Cerebellar nuclear complex (tissue), 1 donor: ENCODE results near the gene SNAP25.

Source experiments
- DNase-seq, 2 experiments: peaks; one replicate each; lab custom pipeline; 2025; lab: John Stamatoyannopoulos, UW

Gene SNAP25

GRCh38 chr20:10216146-10216791, 2.4 kb upstream of the SNAP25 start:
- peak in 1 of 2 experiments; percentile 37 for DNase-seq

- peak in 1 of 2 experiments; percentile 57 for DNase-seq
Observed at GRCh38 chr20:10217721-10218410, 764 bp upstream of the SNAP25 start.

- no peak for DNase-seq
Observed at GRCh38 chr20:10219452-10219791, 792 bp downstream of the SNAP25 start.

GRCh38 chr20:10219993-10220750, 1.5 kb downstream of the SNAP25 start:
- no peak for DNase-seq

GRCh38 chr20:10221021-10221420, 2.4 kb downstream of the SNAP25 start:
- DNase-seq: peak in 1 of 2 experiments; percentile 74

GRCh38 chr20:10225439-10226060, 6.9 kb downstream of the SNAP25 start:
- peak in 1 of 2 experiments; percentile 8 for DNase-seq

GRCh38 chr20:10228330-10228729, 9.7 kb downstream of the SNAP25 start:
- no peak for DNase-seq

- DNase-seq: no peak
Observed at GRCh38 chr20:10231290-10231689, 12.7 kb downstream of the SNAP25 start.

GRCh38 chr20:10236540-10237533, 18.2 kb downstream of the SNAP25 start:
- peak in 1 of 2 experiments; percentile 17 for DNase-seq

- DNase-seq: peak in 1 of 2 experiments; percentile 22
Observed at GRCh38 chr20:10239954-10240353, 21.3 kb downstream of the SNAP25 start.

GRCh38 chr20:10240655-10241054, 22.0 kb downstream of the SNAP25 start:
- DNase-seq: no peak

GRCh38 chr20:10242166-10242565, 23.5 kb downstream of the SNAP25 start:
- DNase-seq: no peak

GRCh38 chr20:10247440-10247839, 28.8 kb downstream of the SNAP25 start:
- no peak for DNase-seq

GRCh38 chr20:10249048-10249770, 30.6 kb downstream of the SNAP25 start:
- DNase-seq: peak in 1 of 2 experiments; percentile 37

- no peak for DNase-seq
Observed at GRCh38 chr20:10249822-10250221, 31.2 kb downstream of the SNAP25 start.

GRCh38 chr20:10250902-10251301, 32.3 kb downstream of the SNAP25 start:
- no peak for DNase-seq

- peak; percentile 61 to 77 for DNase-seq
Observed at GRCh38 chr20:10253780-10254179, 35.1 kb downstream of the SNAP25 start.

GRCh38 chr20:10255846-10256245, 37.2 kb downstream of the SNAP25 start:
- DNase-seq: peak in 1 of 2 experiments; percentile 46

GRCh38 chr20:10259166-10259565, 40.5 kb downstream of the SNAP25 start:
- no peak for DNase-seq

GRCh38 chr20:10260316-10260715, 41.7 kb downstream of the SNAP25 start:
- no peak for DNase-seq
